HepG2 (cell line): ENCODE data around the gene SIAH2. TPM values are rescaled to one million over a fixed set of nuclear protein-coding genes. Genes with fewer than 3 reads are reported as not detected.

Source experiments
- AHR ChIP-seq: IDR thresholded peaks from 2 replicates; pipeline ENCODE4 v1.6.1; 2018; ENCODE audit warnings: missing genetic modification reagents, missing compliant biosample characterization
- CREB1 ChIP-seq, 2 experiments: fragments of 450-650 bp in 1 of 2; IDR thresholded peaks; 2 replicates each; pipeline ENCODE4 v1.6.1; 2016 to 2017; ENCODE audit warnings: control low read depth in 1 of 2, mild to moderate bottlenecking in 1 of 2, missing compliant biosample characterization in 1 of 2, missing genetic modification characterization in 1 of 2
- ETV5 ChIP-seq: IDR thresholded peaks from 2 replicates; pipeline ENCODE4 v1.6.1; 2018; ENCODE audit warnings: missing biosample characterization, missing genetic modification reagents, inconsistent platforms, borderline replicate concordance
- ETV6 ChIP-seq: sonication (generic); formaldehyde crosslinking; conservative IDR thresholded peaks from 2 replicates; pipeline ENCODE4 v1.4.0; 2020; ENCODE audit warnings: missing genetic modification reagents
- IRF2 ChIP-seq: IDR thresholded peaks from 2 replicates; pipeline ENCODE4 v1.6.1; 2018; ENCODE audit warnings: missing genetic modification reagents, missing compliant biosample characterization
- KLF12 ChIP-seq: sonication (generic); formaldehyde crosslinking; IDR thresholded peaks from 2 replicates; pipeline ENCODE4 v1.4.0; 2020; ENCODE audit warnings: missing genetic modification reagents, borderline replicate concordance
- KLF15 ChIP-seq: sonication (generic); formaldehyde crosslinking; IDR thresholded peaks from 2 replicates; pipeline ENCODE4 v1.8.1; 2023; ENCODE audit warnings: borderline replicate concordance, mild to moderate bottlenecking, inconsistent platforms, missing genetic modification reagents, mixed read lengths
- KLF9 ChIP-seq: IDR thresholded peaks from 2 replicates; pipeline ENCODE4 v1.6.1; 2016; ENCODE audit warnings: low read depth
- MYC ChIP-seq: sonication (generic); formaldehyde crosslinking; IDR thresholded peaks from 2 replicates; pipeline ENCODE4 v1.9.0; 2021; ENCODE audit warnings: missing genetic modification reagents, borderline replicate concordance
- PCBP1 ChIP-seq: fragments of 200-400 bp; formaldehyde crosslinking; IDR thresholded peaks from 2 replicates; pipeline ENCODE4 v1.6.1; 2017; ENCODE audit warnings: mild to moderate bottlenecking, low read depth, low read length, borderline replicate concordance
- POGZ ChIP-seq: sonication (generic); formaldehyde crosslinking; IDR thresholded peaks from 2 replicates; pipeline ENCODE4 v1.4.0; 2020; ENCODE audit warnings: mild to moderate bottlenecking, missing genetic modification reagents
- REL ChIP-seq: sonication (generic); formaldehyde crosslinking; conservative IDR thresholded peaks from 2 replicates; pipeline ENCODE4 v1.8.0; 2022; ENCODE audit warnings: mild to moderate bottlenecking, missing genetic modification reagents, moderate library complexity
- REPIN1 ChIP-seq: sonication (generic); formaldehyde crosslinking; IDR thresholded peaks from 2 replicates; pipeline ENCODE4 v1.8.0; 2022; ENCODE audit warnings: missing genetic modification reagents, low read depth, mild to moderate bottlenecking, borderline replicate concordance
- SIN3A ChIP-seq: IDR thresholded peaks from 2 replicates; pipeline ENCODE4 v1.6.1; 2011; ENCODE audit warnings: low read depth, mild to moderate bottlenecking, control low read depth, low read length, borderline replicate concordance
- THAP11 ChIP-seq: IDR thresholded peaks from 2 replicates; pipeline ENCODE4 v1.6.1; 2016; ENCODE audit warnings: missing biosample characterization, missing genetic modification reagents
- ZNF335 ChIP-seq: sonication (generic); formaldehyde crosslinking; IDR thresholded peaks from 2 replicates; pipeline ENCODE4 v1.4.0; 2020; ENCODE audit warnings: missing genetic modification reagents
- ZNF350 ChIP-seq: sonication (generic); formaldehyde crosslinking; IDR thresholded peaks from 2 replicates; pipeline ENCODE4 v1.4.0; 2020; ENCODE audit warnings: mild to moderate bottlenecking, low read depth, missing genetic modification reagents, borderline replicate concordance
- ZNF569 ChIP-seq: sonication (generic); formaldehyde crosslinking; IDR thresholded peaks from 2 replicates; pipeline ENCODE4 v1.5.0; 2020; ENCODE audit warnings: mild to moderate bottlenecking, missing genetic modification reagents, moderate library complexity, borderline replicate concordance
- ZNF615 ChIP-seq: sonication (generic); formaldehyde crosslinking; IDR thresholded peaks from 2 replicates; pipeline ENCODE4 v1.5.0; 2020; ENCODE audit warnings: mild to moderate bottlenecking, missing genetic modification reagents, borderline replicate concordance
- ZNF766 ChIP-seq: sonication (generic); formaldehyde crosslinking; IDR thresholded peaks from 2 replicates; pipeline ENCODE4 v1.5.0; 2020; ENCODE audit warnings: missing genetic modification reagents, borderline replicate concordance
- ZNF878 ChIP-seq: sonication (generic); formaldehyde crosslinking; IDR thresholded peaks from 2 replicates; pipeline ENCODE4 v1.8.1; 2023; ENCODE audit warnings: mild to moderate bottlenecking, missing genetic modification reagents, moderate library complexity
- polyA plus RNA-seq, 8 experiments: library from polyadenylated mRNA; depleted of rRNA in 3 of 8; stranded (reverse) in 7 of 8; unstranded in 1 of 8; fragments of >200 nt; fragmentation: Illumina TruSeq in 4 of 8; extraction: Trizol in 4 of 8; gene quantifications; 2 replicates each; pipeline versions ENCODE4 v1.2.1 to v1.2.3, GENCODE V29; 2011 to 2016; ENCODE audit warnings: low read depth in 4 of 8, missing spikeins in 1 of 8, mixed read lengths in 1 of 8; ENCODE audit not compliant: insufficient read depth in 1 of 8
- total RNA-seq, 5 experiments: library from RNA; depleted of rRNA; stranded (reverse); fragments of >200 nt; fragmentation: Illumina TruSeq; extraction: Trizol; gene quantifications; 2 replicates each; pipeline ENCODE4 v1.2.3, GENCODE V29; 2016; ENCODE audit warnings: low read depth in 1 of 5
- TF ChIP-seq, protein P1 (sequence below): fragments of 450-650 bp; IDR thresholded peaks from 2 replicates; pipeline ENCODE4 v1.6.1; 2016
- TF ChIP-seq, protein P2 (sequence below): sonication (generic); IDR thresholded peaks from 2 replicates; pipeline ENCODE4 v1.6.1; 2016; ENCODE audit warnings: low read depth, borderline replicate concordance

The SIAH2 gene
- total and polyA plus RNA-seq, 2 of the 13 experiments (the other 11 are each of a cell fraction or from before 2014, with no cell fraction given): 71.8 to 117 TPM

DNA sequence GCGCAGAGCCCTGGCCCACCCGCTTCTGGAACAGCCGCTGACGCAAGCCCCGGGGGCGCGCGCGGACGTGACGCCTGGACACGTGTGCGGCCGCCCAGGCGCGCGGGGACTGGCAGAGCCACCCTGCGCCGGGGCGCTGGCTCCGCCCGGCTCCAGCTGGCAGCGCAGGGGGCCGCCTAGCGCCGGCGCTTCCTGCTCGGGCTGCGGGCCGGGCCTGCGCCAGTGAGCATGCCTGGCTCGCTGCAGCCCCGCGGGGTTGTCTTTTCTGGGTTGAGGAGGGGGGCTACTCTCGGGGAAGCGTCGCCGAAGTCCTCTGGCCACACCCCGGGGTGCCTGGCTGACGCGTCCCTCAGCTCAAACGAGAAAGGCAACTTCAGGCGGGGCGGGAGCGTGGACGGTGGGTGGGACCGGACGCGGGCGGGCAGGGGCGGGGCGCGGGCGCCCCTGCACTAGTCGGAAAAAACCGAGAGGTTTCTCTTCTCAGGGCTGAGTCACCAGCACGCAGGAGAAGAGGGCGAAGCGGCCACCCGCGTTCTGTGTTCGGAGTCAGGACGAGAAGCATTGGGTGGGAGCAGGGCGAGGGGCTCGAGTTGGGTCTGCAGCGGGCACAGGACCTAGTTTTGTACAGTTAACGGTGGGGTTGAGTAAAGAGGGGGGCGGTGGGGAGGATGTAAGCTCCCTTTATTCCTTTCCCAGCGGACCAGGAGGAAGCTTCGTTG lies at the start of gene SIAH2 (continued):
- TF ChIP-seq KLF12 (CRISPR knock-in tag): peak; percentile 41; the same call in 1 of the 2 replicates
- peak; percentile 72 for TF ChIP-seq MYC (CRISPR knock-in tag)
- TF ChIP-seq ZNF615: 0 out of 2 replicates have a peak, but pooled peaks have one; percentile 61
- TF ChIP-seq ZNF335 (CRISPR knock-in tag): peak; percentile 80; the same call in 1 of the 2 replicates
- 0 out of 2 replicates have a peak, but pooled peaks have one; percentile 68 for TF ChIP-seq AHR (CRISPR knock-in tag)
- TF ChIP-seq POGZ: peak; percentile 30; the same call in 1 of the 2 replicates
- TF ChIP-seq KLF9 (CRISPR knock-in tag): peak; percentile 70; the same call in 1 of the 2 replicates
- peak; percentile 61; the same call in 1 of the 2 replicates for TF ChIP-seq SIN3A
- TF ChIP-seq THAP11: 0 out of 2 replicates have a peak, but pooled peaks have one; percentile 5
- peak; percentile 13; the same call in 1 of the 2 replicates for TF ChIP-seq REPIN1 (CRISPR knock-in tag)
- TF ChIP-seq ZNF569 (CRISPR knock-in tag): no peak
- 0 out of 2 replicates have a peak, but pooled peaks have one; percentile 49 for TF ChIP-seq ZNF878 (CRISPR knock-in tag)
- 0 out of 2 replicates have a peak, but pooled peaks have one; percentile 57 for TF ChIP-seq PCBP1
- TF ChIP-seq ETV6 (CRISPR knock-in tag): no peak
- peak; percentile 86 for TF ChIP-seq ZNF350 (CRISPR knock-in tag)
- TF ChIP-seq ETV5 (CRISPR knock-in tag): peak; percentile 62; the same call in 1 of the 2 replicates
- TF ChIP-seq, protein P1, sequence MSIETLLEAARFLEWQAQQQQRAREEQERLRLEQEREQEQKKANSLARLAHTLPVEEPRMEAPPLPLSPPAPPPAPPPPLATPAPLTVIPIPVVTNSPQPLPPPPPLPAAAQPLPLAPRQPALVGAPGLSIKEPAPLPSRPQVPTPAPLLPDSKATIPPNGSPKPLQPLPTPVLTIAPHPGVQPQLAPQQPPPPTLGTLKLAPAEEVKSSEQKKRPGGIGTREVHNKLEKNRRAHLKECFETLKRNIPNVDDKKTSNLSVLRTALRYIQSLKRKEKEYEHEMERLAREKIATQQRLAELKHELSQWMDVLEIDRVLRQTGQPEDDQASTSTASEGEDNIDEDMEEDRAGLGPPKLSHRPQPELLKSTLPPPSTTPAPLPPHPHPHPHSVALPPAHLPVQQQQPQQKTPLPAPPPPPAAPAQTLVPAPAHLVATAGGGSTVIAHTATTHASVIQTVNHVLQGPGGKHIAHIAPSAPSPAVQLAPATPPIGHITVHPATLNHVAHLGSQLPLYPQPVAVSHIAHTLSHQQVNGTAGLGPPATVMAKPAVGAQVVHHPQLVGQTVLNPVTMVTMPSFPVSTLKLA: peak; percentile 7; the same call in 1 of the 2 replicates
- peak; percentile 64; the same call in 1 of the 2 replicates for TF ChIP-seq CREB1 (IDR thresholded peaks at IDR 0.05)
- TF ChIP-seq CREB1 (CRISPR knock-in tag; IDR thresholded peaks at IDR 0.05): peak; percentile 31; the same call in 1 of the 2 replicates
- TF ChIP-seq KLF15 (CRISPR knock-in tag): no peak; the same call in 1 of the 2 replicates
- TF ChIP-seq, protein P2, sequence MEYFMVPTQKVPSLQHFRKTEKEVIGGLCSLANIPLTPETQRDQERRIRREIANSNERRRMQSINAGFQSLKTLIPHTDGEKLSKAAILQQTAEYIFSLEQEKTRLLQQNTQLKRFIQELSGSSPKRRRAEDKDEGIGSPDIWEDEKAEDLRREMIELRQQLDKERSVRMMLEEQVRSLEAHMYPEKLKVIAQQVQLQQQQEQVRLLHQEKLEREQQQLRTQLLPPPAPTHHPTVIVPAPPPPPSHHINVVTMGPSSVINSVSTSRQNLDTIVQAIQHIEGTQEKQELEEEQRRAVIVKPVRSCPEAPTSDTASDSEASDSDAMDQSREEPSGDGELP: peak; percentile 80; the same call in 1 of the 2 replicates
- 0 out of 2 replicates have a peak, but pooled peaks have one; percentile 6 for TF ChIP-seq ZNF766 (CRISPR knock-in tag)
- peak; percentile 77; the same call in 1 of the 2 replicates for TF ChIP-seq REL (CRISPR knock-in tag)
- TF ChIP-seq IRF2 (CRISPR knock-in tag): 0 out of 2 replicates have a peak, but pooled peaks have one; percentile 13
